Measurements from ENCODE around the gene GPR142. TPM values are rescaled to one million over a fixed set of nuclear protein-coding genes. Genes with fewer than 3 reads are reported as not detected.

The GPR142 gene
- total RNA-seq, 1 experiment from 2014 or later: not detected

GRCh38 chr17:74350486-74350885, 16.8 kb upstream of the GPR142 start:
- peaks cover 65% of the 10 kb centered on the region for H3K27me3 Mint-ChIP-seq (ENCODE audit: low read depth)
- H3K36me3 Mint-ChIP-seq: no peaks in the 10 kb centered on the region
- no peak overlapping the region for H3K27ac Mint-ChIP-seq
- peaks cover 4% of the 10 kb centered on the region; the same call in 1 of the 2 replicates for H3K4me1 Mint-ChIP-seq
- POLR2A ChIA-PET: no interaction called here
- H3K9me3 Mint-ChIP-seq: no peaks in the 10 kb centered on the region
- CTCF ChIA-PET: interaction anchor here (1.0 to 4.7 kb wide), 9 partner anchors 12 to 151 kb away, joined by 3 to 48 read pairs (median 13); partner anchors contain the start of genes BTBD17 and GPR142
- TF ChIP-seq HMGA2 (CRISPR knock-in tag; IDR thresholded peaks at IDR 0.05) (no peak), GRHL2 (CRISPR knock-in tag; IDR thresholded peaks at IDR 0.05; ENCODE audit: insufficient replicate concordance, severe bottlenecking) (no peak), ZNF232 (CRISPR knock-in tag; IDR thresholded peaks at IDR 0.05) (no peak), PRDM15 (CRISPR knock-in tag; IDR thresholded peaks at IDR 0.05) (no peak), CREM (CRISPR knock-in tag; IDR thresholded peaks at IDR 0.05) (no peak), ZNF671 (CRISPR knock-in tag; IDR thresholded peaks at IDR 0.05) (no peak), ZSCAN18 (CRISPR knock-in tag; IDR thresholded peaks at IDR 0.05) (no peak), NFYB (CRISPR knock-in tag; conservative IDR thresholded peaks at IDR 0.05; ENCODE audit: low read depth) (no peak), NFATC4 (CRISPR knock-in tag; IDR thresholded peaks at IDR 0.05) (no peak), ATF2 (CRISPR knock-in tag; IDR thresholded peaks at IDR 0.05; ENCODE audit: borderline replicate concordance, low read depth) (no peak), ESRRA (CRISPR knock-in tag; IDR thresholded peaks at IDR 0.05; ENCODE audit: borderline replicate concordance) (no peak), ZNF532 (CRISPR knock-in tag; IDR thresholded peaks at IDR 0.05; ENCODE audit: borderline replicate concordance) (no peak), USF2 (CRISPR knock-in tag; IDR thresholded peaks at IDR 0.05) (no peak), AR (CRISPR knock-in tag; IDR thresholded peaks at IDR 0.05) (no peak), TEAD1 (CRISPR knock-in tag; IDR thresholded peaks at IDR 0.05) (no peak), SOX15 (CRISPR knock-in tag; IDR thresholded peaks at IDR 0.05) (no peak), IRF1 (CRISPR knock-in tag; IDR thresholded peaks at IDR 0.05) (no peak)
- DNase-seq (ENCODE audit: low spot score): no peak
- no peak for ATAC-seq
- no peak overlapping the region for H3K4me3 Mint-ChIP-seq
